OCI-LY7 (cell line): Measurements from ENCODE around the gene ZCWPW2.

ENCODE experiments used
- EZH2phosphoT487 ChIP-seq: fragments of 200-600 bp; sonication (generic); IDR thresholded peaks from 2 replicates; pipeline ENCODE4 v1.6.1; 2018; ENCODE audit warnings: low read depth, borderline replicate concordance, mild to moderate bottlenecking, mixed run types, antibody characterized with exemption, low read length, moderate library complexity, mixed read lengths
- TF ChIP-seq, protein P1 (sequence below): fragments of 200-600 bp; sonication (generic); conservative IDR thresholded peaks from 2 replicates; pipeline ENCODE4 v1.5.1; 2014; ENCODE audit warnings: mild to moderate bottlenecking, antibody characterized with exemption, low read length, moderate library complexity, mixed read lengths

DNA sequence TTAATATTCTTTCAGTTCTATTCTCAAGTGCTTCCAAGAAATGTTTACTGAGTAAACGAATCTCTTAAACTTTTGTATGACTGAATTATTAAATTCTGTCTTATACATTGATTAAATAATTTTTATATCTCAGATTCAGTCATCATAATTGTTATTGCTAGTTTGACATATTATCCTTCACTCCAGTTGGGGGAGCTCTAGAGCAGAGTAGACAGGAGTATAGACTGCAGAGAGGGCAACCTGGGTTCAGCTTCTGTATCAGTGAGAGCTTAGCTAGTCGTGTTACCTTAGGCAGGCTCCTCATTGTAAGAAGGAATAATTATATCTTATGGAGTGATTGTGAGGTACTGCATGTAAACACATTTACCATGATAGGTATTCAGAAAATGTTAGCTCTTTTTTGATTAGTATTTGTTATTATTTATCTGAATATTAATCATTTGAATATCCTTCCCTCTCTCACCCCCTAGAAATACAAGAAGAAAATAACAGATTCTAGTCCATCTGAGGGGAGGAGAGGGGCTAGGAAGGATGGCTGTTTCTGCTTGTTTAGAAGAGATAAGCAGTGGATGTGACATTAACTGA lies 31.0 kb upstream of the ZCWPW2 start:
- TF ChIP-seq, protein P1, sequence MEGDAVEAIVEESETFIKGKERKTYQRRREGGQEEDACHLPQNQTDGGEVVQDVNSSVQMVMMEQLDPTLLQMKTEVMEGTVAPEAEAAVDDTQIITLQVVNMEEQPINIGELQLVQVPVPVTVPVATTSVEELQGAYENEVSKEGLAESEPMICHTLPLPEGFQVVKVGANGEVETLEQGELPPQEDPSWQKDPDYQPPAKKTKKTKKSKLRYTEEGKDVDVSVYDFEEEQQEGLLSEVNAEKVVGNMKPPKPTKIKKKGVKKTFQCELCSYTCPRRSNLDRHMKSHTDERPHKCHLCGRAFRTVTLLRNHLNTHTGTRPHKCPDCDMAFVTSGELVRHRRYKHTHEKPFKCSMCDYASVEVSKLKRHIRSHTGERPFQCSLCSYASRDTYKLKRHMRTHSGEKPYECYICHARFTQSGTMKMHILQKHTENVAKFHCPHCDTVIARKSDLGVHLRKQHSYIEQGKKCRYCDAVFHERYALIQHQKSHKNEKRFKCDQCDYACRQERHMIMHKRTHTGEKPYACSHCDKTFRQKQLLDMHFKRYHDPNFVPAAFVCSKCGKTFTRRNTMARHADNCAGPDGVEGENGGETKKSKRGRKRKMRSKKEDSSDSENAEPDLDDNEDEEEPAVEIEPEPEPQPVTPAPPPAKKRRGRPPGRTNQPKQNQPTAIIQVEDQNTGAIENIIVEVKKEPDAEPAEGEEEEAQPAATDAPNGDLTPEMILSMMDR, result peak; percentile 88
- no peak for TF ChIP-seq EZH2phosphoT487
